HG02623 (cell line): ENCODE data around the gene PRR35.

Experiments
- ATAC-seq: cut with Tn5 transposase; IDR thresholded peaks from one replicate; pipeline ENCODE4 v1.9.1; 2021; ENCODE audit warnings: moderate library complexity; ENCODE audit not compliant: unreplicated experiment

PRR35 gene

GRCh38 chr16:527015-527903 lies 32.9 kb upstream of the PRR35 start, which contains the start of gene CAPN15:
TSS of gene CAPN15 (plus strand) at chr16:527712. CDS start at chr16:546839, 19,127 bp downstream.
- peak; percentile 56 for ATAC-seq

GRCh38 chr16:528111-529011 lies 31.8 kb upstream of the PRR35 start:
- ATAC-seq, result peak; percentile 4

DNA sequence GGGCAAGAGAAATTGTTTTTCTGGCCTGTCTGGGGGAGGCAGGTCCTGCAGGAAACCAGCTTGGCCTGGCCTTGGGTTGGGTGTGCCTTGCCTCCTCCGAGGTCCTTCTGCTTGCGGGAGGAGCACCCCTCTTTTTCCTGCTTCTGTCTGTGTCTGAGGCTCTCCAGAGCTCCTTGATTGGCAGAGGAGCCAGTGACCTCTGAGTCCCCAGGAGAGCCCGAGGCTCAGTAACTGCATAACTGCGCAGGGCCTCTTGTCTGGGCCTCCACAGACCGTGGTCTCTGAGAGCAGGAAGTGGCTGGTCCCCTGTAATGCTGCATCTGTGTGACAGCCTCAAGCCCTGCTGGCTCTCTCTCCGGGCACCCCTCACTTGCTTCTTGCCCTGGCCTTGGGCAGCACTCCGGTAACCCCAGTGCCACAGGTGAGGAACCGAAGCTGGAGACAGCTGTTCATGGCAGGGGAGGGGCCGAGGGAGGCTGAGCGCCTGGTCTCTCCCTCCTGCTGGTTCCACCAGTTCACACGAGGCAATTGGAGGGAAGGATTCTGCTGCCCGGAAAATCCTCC lies 31.1 kb upstream of the PRR35 start:
- no peak for ATAC-seq

DNA sequence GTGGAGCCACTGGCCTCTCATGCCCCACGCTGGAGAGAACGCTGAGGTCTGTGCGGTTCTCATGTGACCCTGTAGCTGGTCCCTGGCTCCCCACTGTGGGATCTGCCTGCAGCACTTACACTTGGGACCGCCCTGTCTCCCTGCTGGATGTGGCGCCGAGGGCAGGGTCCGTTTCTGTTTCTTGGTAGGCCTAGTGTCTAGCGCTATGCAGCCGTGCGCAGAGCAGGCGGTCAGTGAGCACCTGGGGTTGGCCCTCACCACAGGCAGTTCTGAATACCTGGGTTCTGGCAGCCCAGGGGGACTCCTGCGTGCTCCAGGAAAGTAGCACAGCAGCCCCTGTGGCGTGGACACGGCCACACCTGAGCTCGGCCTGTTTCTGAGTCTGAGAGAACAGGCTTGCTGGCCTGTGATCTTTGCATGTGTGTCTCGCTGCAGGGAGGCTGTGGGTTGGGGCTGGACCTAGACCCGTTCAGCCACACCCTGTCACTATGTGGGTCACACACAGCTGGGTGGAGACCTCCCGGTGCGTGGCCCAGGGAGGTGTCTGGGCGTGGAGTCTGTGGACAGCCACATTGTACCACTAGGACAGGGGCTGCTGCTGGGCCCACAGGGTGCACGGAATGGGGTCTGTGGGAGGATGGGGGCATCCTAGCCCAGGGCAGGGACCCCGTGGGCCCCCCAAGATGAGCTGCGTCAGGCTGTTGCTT lies 29.9 kb upstream of the PRR35 start:
- ATAC-seq, result no peak

- no peak for ATAC-seq
These were observed 28.6 kb upstream of the PRR35 start for GRCh38 chr16:531494-532125.

- no peak for ATAC-seq
These were observed 26.6 kb upstream of the PRR35 start for GRCh38 chr16:533391-534123.

DNA sequence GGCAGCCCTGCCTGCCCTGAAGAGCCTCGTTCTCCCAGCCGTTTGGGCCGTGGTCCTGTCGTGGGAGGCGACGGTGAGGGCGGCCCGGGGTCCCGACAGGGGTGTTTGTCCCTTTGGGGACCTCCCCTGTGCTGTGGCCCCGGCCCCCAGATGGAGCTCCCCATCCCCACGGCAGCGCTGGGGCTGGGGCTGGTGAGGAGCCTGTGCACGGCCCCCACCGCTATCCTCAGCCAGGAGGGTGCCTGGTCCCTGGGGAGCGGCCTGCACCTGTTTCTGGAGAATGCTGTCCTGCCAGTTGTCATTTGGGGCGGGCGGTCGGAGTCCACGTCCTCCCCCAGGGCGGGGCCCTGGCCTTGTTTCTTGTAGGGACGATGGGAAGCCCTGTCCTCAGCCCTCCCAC lies 26.1 kb upstream of the PRR35 start:
- no peak for ATAC-seq

- no peak for ATAC-seq
These were observed 25.2 kb upstream of the PRR35 start for GRCh38 chr16:534856-535445.

GRCh38 chr16:535446-536405 lies 24.5 kb upstream of the PRR35 start:
- no peak for ATAC-seq

GRCh38 chr16:536746-537145 lies 23.4 kb upstream of the PRR35 start:
- no peak for ATAC-seq

GRCh38 chr16:537415-538335 lies 22.5 kb upstream of the PRR35 start:
- no peak for ATAC-seq

DNA sequence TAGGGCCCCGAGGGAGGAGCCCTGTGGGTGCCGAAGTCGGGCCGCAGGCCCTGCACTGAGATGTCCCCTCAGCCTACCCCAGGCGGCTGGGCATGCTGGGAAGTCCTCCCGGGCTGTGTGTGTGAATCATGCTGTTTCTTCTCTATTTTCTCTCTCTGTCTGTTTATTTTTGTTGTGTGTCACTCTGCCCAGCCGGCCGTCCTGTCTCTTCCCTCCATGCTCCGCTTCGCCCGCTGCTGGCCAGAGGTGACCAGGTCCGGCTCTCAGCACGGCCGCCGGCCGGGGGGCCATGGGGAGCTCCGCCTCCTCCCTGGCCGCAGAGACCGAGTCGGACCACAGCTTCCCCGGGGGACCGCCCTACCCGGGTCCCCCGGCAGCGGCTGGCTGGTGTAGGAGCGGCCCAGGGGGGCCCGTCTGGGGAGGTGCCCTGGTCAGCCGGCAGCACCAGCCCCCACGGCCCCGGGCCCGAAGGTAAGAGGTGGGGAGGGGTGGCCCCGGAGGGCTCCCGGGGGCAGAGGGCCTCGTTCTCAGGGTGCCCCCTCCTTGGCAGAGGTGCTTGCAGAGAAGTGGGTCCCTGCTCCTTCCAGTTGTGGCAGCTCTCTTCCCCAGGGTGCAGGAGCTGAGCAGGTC lies 20.2 kb upstream of the PRR35 start:
- no peak for ATAC-seq

DNA sequence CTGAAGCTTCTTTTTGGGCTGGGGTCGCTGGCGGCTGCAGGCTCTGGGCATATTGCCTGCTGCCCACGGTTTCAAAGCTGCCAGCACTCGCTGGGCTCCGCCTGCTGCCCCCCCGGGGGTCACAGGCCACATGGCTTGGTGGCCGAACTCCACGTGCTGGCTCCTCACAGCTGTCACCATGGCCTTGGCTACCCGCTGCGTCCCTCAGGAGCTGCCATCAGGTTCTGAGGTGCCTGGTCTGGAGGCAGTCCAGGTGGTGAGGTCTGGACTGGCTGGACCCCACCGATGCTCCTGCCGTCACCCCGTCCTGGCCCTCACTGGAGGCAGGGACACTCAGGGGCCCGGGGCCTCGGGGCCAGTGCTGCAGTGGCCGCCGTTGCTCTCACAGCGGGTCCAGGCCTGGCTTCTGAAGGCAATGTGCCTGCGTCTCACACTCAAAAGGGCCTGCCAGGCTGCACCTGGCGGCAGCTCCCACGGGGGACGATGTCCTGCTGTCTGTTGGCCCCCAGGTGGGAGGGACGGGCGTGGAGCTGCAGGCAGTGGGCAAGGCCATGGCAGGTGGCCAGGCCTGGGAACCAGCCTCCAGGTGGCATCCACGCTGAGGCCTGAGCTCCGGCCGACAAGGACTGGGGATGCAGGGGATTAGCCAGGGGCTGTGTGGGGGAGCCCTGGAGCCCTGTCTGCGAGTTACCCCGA lies 19.4 kb upstream of the PRR35 start:
- no peak for ATAC-seq

- no peak for ATAC-seq
These were observed 16.7 kb upstream of the PRR35 start for GRCh38 chr16:543301-544164.

GRCh38 chr16:544517-544916 lies 15.7 kb upstream of the PRR35 start:
- ATAC-seq, result no peak
